Left ventricle myocardium inferior (tissue), 1 donor: Measurements from ENCODE around the gene IPCEF1. TPM values are rescaled to one million over a fixed set of nuclear protein-coding genes. Genes with fewer than 3 reads are reported as not detected.
"Not testable (repeated sequence)": the region's sequence is repeated elsewhere in the genome, so short reads cannot be mapped to it uniquely, and the experiment has no call there.

Experiments
- DNase-seq: peaks from one replicate; pipeline ENCODE4 v3.0.0-alpha.2; 2020
- H3K27ac ChIP-seq: fragments of 200-600 bp; replicated peaks from 2 replicates; pipeline ENCODE4 v1.8.0; 2021
- H3K27me3 ChIP-seq: fragments of 200-600 bp; 2 replicates; pipeline ENCODE4 v1.8.0; 2021; ENCODE audit warnings: low read depth
- H3K36me3 ChIP-seq: fragments of 200-600 bp; 2 replicates; pipeline ENCODE4 v1.8.0; 2021
- H3K4me1 ChIP-seq: fragments of 200-600 bp; 2 replicates; pipeline ENCODE4 v1.8.0; 2021
- H3K4me3 ChIP-seq: fragments of 200-600 bp; 2 replicates; pipeline ENCODE4 v1.8.0; 2021; ENCODE audit warnings: mild to moderate bottlenecking, moderate library complexity
- H3K9me3 ChIP-seq: fragments of 200-600 bp; replicated peaks from 2 replicates; pipeline ENCODE4 v1.8.0; 2021
- intact Hi-C: fragments of 100-400 bp; cut with micrococcal nuclease; formaldehyde crosslinking; loops from one replicate; pipeline ENCODE4 v1.11.0; 2022
- total RNA-seq: library from RNA; stranded (reverse); fragmentation: NEBNext Ultra II Directional; extraction: Animal tissue kit (Norgen Biotek cat#: 25700); gene quantifications from one replicate; pipeline ENCODE4 v1.2.1, GENCODE V29; 2021
- TF ChIP-seq, protein P1 (sequence below): fragments of 200-600 bp; IDR thresholded peaks from 2 replicates; pipeline ENCODE4 v1.8.0; 2021; ENCODE audit warnings: antibody characterized with exemption, mild to moderate bottlenecking, borderline replicate concordance
- donor health status: DM: no; HTN: yes; CAD: no; lungs with severe emphysema.

Gene IPCEF1
- total RNA-seq, 1 donor from 2014 or later, result 1.7 TPM

DNA sequence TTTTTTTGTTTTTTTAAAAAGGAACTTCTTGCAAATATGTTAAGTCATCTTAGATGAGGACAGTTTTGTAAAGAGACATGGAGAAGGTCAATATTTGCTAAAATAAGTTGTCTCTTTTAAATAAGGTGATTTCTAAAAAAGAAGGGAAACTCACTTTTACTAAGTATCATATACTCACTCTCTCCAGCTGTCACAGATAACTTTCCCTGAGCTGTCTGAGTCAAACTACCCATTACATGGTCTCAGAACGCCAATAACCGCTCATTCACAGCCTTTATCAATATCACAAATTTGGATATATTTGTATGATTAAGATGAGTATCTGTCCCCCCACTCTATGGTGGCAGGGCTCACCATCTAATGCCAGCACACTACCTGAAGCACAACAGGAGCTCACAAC, 47.6 kb downstream of the IPCEF1 start:
- Histone ChIP-seq H3K27me3 (no peaks in the 10 kb centered on the region), H3K27ac (no peak overlapping the region), H3K36me3 (no peaks in the 10 kb centered on the region), H3K9me3 (peaks cover 4% of the 10 kb centered on the region), H3K4me1 (no peaks in the 10 kb centered on the region), H3K4me3 (no peak overlapping the region)
- intact Hi-C loops, result no loop called here
- TF ChIP-seq, protein P1, sequence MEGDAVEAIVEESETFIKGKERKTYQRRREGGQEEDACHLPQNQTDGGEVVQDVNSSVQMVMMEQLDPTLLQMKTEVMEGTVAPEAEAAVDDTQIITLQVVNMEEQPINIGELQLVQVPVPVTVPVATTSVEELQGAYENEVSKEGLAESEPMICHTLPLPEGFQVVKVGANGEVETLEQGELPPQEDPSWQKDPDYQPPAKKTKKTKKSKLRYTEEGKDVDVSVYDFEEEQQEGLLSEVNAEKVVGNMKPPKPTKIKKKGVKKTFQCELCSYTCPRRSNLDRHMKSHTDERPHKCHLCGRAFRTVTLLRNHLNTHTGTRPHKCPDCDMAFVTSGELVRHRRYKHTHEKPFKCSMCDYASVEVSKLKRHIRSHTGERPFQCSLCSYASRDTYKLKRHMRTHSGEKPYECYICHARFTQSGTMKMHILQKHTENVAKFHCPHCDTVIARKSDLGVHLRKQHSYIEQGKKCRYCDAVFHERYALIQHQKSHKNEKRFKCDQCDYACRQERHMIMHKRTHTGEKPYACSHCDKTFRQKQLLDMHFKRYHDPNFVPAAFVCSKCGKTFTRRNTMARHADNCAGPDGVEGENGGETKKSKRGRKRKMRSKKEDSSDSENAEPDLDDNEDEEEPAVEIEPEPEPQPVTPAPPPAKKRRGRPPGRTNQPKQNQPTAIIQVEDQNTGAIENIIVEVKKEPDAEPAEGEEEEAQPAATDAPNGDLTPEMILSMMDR, result no peak
- no peak for DNase-seq

DNA sequence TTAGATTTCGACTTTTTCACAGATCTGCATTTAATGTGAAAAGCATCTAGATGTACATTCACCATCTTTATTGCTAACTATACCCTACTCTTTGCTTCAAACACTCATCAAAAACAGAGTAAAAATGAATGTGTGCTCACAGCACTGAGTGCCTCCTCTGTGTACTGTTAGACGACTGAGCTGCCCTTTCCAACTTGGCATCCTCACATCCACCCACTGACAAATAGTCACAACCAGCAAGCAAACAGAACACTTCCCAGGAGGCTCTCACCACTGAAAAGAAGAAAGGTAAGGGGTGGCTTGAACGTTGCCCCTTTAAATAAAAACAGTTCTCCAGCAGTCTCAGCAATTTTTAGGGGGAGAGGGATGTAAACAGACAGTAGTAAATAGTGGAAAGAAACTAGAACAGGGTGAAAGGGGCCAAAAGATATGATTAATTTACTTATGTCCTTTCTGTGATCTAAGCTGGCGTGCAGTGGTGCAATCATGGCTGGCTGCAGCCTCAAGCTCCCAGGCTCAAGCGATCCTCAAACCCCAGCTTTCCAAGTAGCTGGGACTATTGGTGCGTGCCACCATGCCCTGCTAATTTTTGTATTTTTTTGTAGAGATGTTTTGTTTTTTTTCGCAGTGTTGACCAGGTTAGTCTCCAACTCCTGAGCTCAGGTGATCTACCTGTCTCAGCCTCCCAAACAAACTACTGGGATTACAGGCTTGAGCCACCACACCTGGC, 48.7 kb downstream of the IPCEF1 start:
- no peaks in the 10 kb centered on the region for H3K36me3 ChIP-seq
- no peaks in the 10 kb centered on the region for H3K27me3 ChIP-seq
- DNase-seq, result no peak
- H3K27ac ChIP-seq, result no peak overlapping the region
- TF ChIP-seq, protein P1, result no peak
- peaks cover 4% of the 10 kb centered on the region for H3K9me3 ChIP-seq
- no peaks in the 10 kb centered on the region for H3K4me1 ChIP-seq
- H3K4me3 ChIP-seq, result no peak overlapping the region
- intact Hi-C loops, result no loop called here

DNA sequence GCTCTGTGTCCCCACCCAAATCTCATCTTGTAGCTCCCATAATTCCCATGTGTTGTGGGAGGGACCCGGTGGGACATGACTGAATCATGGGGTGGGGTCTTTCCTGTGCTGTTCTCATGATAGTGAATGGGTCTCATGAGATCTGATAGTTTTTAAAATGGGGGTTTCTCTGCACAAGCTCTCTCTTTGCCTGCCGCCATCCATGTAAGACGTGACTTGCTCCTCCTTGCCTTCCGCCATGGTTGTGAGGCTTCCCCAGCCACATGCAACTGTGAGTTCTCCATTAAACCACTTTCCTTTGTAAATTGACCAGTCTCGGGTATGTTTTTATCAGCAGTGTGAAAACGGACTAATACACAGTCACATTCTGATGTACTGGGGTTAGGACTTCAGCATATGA, 49.5 kb downstream of the IPCEF1 start:
- H3K9me3 ChIP-seq, H3K4me1 ChIP-seq, H3K27ac ChIP-seq, H3K36me3 ChIP-seq, H3K27me3 ChIP-seq, H3K4me3 ChIP-seq, intact Hi-C loops, DNase-seq: not testable (repeated sequence)

DNA sequence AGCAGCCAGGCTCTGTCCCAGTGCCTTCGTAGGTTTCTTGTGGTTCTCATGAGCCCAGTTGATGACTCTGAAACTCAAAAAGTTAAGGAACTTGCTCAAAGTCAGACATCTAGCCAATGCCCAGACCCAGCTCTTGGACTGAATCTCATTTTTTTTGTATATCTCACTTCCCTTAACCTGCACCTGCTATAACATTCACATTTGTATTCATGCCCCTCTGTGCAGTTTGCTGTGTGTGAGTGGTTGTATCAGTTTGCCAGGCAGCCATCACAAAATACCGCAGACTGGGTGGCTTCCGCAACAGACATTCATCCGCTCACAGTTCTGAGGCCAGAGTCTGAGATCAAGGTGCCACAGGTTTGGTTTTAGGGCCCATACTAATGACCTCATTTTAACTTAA, 49.9 kb downstream of the IPCEF1 start:
- no peak for DNase-seq
- peaks cover 4% of the 10 kb centered on the region for H3K9me3 ChIP-seq
- H3K27me3 ChIP-seq, result no peaks in the 10 kb centered on the region
- H3K4me3 ChIP-seq, result no peak overlapping the region
- H3K27ac ChIP-seq, result no peak overlapping the region
- H3K4me1 ChIP-seq, result no peaks in the 10 kb centered on the region
- intact Hi-C loops, result no loop called here
- TF ChIP-seq, protein P1, result no peak
- H3K36me3 ChIP-seq, result no peaks in the 10 kb centered on the region

DNA sequence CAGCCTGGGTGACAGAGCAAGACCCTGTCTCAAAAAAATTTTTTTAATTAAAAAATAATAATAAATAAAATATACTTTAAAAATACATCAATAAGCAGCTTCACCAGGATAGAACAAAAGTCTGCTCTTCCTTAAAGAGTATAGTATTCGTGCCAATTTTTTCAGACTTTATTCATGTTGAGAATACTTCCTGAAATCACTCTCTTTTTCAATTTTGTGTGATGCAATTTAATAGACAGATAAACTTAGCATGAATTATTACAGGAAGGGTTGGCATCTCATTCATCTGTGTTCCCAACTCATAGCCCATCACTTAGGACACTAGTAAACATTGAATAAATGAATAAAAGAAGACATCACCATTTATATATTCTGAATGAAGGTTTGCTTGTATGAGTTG, 52.4 kb downstream of the IPCEF1 start:
- H3K27ac ChIP-seq, result no peak overlapping the region
- H3K4me1 ChIP-seq, result peaks cover 10% of the 10 kb centered on the region
- H3K36me3 ChIP-seq, result no peaks in the 10 kb centered on the region
- TF ChIP-seq, protein P1, result no peak
- no peak overlapping the region for H3K4me3 ChIP-seq
- intact Hi-C loops, result no loop called here
- H3K27me3 ChIP-seq, result no peaks in the 10 kb centered on the region
- H3K9me3 ChIP-seq, result no peaks in the 10 kb centered on the region
- no peak for DNase-seq

DNA sequence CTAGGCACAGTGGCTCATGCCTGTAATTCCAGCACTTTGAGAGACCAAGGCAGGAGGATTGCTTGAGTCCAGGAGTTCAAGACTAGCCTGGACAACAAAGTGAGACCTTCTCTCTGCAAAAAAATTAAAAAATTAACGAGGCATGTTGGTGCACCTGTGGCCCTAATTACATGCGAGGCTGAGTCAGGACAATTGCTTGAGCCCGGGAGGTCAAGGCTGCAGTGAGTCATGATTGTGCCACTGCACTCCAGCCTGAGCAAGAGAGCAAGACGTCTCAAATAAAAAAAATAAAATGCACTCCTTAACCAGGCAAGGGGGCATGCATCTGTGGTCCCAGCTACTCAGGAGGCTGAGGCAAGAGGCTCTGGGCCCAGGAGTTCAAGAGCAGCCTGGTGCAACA, 53.0 kb downstream of the IPCEF1 start:
- H3K36me3 ChIP-seq, H3K27me3 ChIP-seq, intact Hi-C loops, H3K27ac ChIP-seq, H3K9me3 ChIP-seq, DNase-seq, H3K4me3 ChIP-seq: not testable (repeated sequence)
- H3K4me1 ChIP-seq, result peaks cover 10% of the 10 kb centered on the region
